HCT116 (cell line): ENCODE data around the gene EFEMP2.

Source experiments
- CBX3 ChIP-seq: IDR thresholded peaks from 2 replicates; pipeline ENCODE4 v1.6.1; 2012; ENCODE audit warnings: low read depth
- CEBPB ChIP-seq: IDR thresholded peaks from 2 replicates; pipeline ENCODE4 v1.6.1; 2012; ENCODE audit warnings: low read depth
- EZH2 ChIP-seq: fragments of 200-600 bp; sonication (generic); IDR thresholded peaks from 2 replicates; pipeline ENCODE4 v1.6.1; 2017; ENCODE audit warnings: antibody characterized with exemption, mixed run types
- FOSL1 ChIP-seq: IDR thresholded peaks from 2 replicates; pipeline ENCODE4 v1.6.1; 2012; ENCODE audit warnings: low read depth
- POLR2A ChIP-seq: IDR thresholded peaks from 2 replicates; pipeline ENCODE4 v1.7.0; 2011; ENCODE audit warnings: borderline replicate concordance; ENCODE audit not compliant: insufficient read depth, insufficient read length; ENCODE audit errors: extremely low read depth
- POLR2AphosphoS5 ChIP-seq: IDR thresholded peaks from 2 replicates; pipeline ENCODE4 v1.6.1; 2011; ENCODE audit warnings: mild to moderate bottlenecking, low read depth, low read length, moderate library complexity
- RAD21 ChIP-seq: IDR thresholded peaks from 2 replicates; pipeline ENCODE4 v1.6.1; 2012; ENCODE audit warnings: low read depth, mild to moderate bottlenecking
- SP1 ChIP-seq: IDR thresholded peaks from 2 replicates; pipeline ENCODE4 v1.6.1; 2012; ENCODE audit warnings: low read depth
- TCF7L2 ChIP-seq: IDR thresholded peaks from 2 replicates; pipeline ENCODE4 v1.7.0; 2011; ENCODE audit warnings: borderline replicate concordance, inconsistent platforms; ENCODE audit not compliant: insufficient read depth, insufficient read length; ENCODE audit errors: extremely low read depth
- YY1 ChIP-seq: IDR thresholded peaks from 2 replicates; pipeline ENCODE4 v1.6.1; 2011; ENCODE audit warnings: low read length, low read depth, moderate library complexity, mild to moderate bottlenecking; ENCODE audit not compliant: insufficient replicate concordance; ENCODE audit errors: extremely low read depth
- ZFX ChIP-seq: fragments of 450-650 bp; IDR thresholded peaks from 2 replicates; pipeline ENCODE4 v1.6.1; 2017
- ZNF274 ChIP-seq: fragments of 200-500 bp; sonication (Bioruptor generic); IDR thresholded peaks from 2 replicates; pipeline ENCODE4 v1.6.1; 2014; ENCODE audit warnings: mild to moderate bottlenecking, low read depth, low read length, inconsistent platforms
- TF ChIP-seq, protein P1 (sequence below), 3 experiments: fragments of 200-600 bp in 1 of 3; sonication (generic) in 1 of 3; IDR thresholded peaks in 2 of 3; conservative IDR thresholded peaks in 1 of 3; 2 replicates each; pipeline ENCODE4 v1.5.1; 2012 to 2017; ENCODE audit warnings: low read depth in 2 of 3, low read length in 2 of 3, antibody characterized with exemption in 1 of 3, borderline replicate concordance in 1 of 3, control low read depth in 1 of 3, mild to moderate bottlenecking in 1 of 3, mixed read lengths in 1 of 3, mixed run types in 1 of 3, moderate library complexity in 1 of 3; ENCODE audit not compliant: insufficient read depth in 1 of 3
- TF ChIP-seq, protein P2 (sequence below): IDR thresholded peaks from 2 replicates; pipeline ENCODE4 v1.6.1; 2011; ENCODE audit warnings: mild to moderate bottlenecking, low read length, moderate library complexity; ENCODE audit not compliant: insufficient replicate concordance; ENCODE audit errors: extremely low read depth

DNA sequence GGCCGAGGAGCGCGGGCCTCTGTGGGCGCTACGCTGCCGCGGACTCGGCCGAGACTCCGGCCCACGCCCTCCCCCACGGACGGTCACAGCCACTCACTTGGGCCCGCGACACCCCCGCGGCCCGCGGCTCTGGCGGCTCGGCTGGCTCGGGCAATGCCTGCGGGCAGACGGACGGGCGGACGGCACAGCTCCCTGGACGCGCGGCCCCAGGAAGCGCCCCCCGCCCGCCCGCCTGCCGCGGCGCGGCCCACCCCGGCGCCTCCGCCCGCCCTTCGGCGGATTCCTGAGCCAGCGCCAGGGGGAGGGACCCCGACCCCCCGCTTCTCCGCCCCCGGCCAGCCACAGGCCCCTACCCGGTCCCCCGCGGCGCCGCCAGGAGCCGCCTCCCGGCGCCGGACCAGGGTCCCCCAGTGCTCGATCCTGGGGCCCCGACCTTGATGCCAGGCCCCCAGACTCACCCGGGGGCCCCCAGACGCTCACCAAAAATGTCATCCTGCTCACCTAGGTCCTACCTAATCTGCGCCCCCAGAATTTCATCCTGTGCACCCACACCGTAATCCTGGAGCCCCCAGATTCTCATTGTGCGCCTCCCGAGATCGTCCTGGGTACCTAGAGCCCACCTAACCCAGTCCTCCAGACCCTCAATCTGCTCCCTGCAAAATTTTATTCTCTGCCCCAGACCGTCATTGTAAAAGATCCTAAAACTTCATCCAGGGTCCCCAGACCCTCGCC, at the start of gene EFEMP2:
- TF ChIP-seq RAD21 (no peak), POLR2A (no peak), ZNF274 (no peak), FOSL1 (no peak), EZH2 (no peak), YY1 (no peak), POLR2AphosphoS5 (no peak), CBX3 (no peak), SP1 (no peak), ZFX (no peak), TCF7L2 (no peak), CEBPB (no peak)
- TF ChIP-seq, protein P1, sequence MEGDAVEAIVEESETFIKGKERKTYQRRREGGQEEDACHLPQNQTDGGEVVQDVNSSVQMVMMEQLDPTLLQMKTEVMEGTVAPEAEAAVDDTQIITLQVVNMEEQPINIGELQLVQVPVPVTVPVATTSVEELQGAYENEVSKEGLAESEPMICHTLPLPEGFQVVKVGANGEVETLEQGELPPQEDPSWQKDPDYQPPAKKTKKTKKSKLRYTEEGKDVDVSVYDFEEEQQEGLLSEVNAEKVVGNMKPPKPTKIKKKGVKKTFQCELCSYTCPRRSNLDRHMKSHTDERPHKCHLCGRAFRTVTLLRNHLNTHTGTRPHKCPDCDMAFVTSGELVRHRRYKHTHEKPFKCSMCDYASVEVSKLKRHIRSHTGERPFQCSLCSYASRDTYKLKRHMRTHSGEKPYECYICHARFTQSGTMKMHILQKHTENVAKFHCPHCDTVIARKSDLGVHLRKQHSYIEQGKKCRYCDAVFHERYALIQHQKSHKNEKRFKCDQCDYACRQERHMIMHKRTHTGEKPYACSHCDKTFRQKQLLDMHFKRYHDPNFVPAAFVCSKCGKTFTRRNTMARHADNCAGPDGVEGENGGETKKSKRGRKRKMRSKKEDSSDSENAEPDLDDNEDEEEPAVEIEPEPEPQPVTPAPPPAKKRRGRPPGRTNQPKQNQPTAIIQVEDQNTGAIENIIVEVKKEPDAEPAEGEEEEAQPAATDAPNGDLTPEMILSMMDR (IDR thresholded peaks at IDR 0.05 in 2 of 3, conservative IDR thresholded peaks at IDR 0.05 in 1 of 3; ENCODE audit: borderline replicate concordance in 1 of 3, insufficient read depth in 1 of 3, low read depth in 2 of 3, low read length in 2 of 3): no peak
- TF ChIP-seq, protein P2, sequence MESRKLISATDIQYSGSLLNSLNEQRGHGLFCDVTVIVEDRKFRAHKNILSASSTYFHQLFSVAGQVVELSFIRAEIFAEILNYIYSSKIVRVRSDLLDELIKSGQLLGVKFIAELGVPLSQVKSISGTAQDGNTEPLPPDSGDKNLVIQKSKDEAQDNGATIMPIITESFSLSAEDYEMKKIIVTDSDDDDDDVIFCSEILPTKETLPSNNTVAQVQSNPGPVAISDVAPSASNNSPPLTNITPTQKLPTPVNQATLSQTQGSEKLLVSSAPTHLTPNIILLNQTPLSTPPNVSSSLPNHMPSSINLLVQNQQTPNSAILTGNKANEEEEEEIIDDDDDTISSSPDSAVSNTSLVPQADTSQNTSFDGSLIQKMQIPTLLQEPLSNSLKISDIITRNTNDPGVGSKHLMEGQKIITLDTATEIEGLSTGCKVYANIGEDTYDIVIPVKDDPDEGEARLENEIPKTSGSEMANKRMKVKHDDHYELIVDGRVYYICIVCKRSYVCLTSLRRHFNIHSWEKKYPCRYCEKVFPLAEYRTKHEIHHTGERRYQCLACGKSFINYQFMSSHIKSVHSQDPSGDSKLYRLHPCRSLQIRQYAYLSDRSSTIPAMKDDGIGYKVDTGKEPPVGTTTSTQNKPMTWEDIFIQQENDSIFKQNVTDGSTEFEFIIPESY: no peak
